Adrenal gland (tissue), 5 donors: ENCODE measurements around the gene PHF19.

ENCODE experiments used
- POLR2A ChIP-seq, 2 donors: fragments of 450-650 bp; IDR thresholded peaks; one replicate each; pipeline ENCODE4 v1.6.1; 2017; ENCODE audit warnings: antibody characterized with exemption in 2 of 2, mild to moderate bottlenecking in 2 of 2, moderate library complexity in 1 of 2
- TF ChIP-seq, protein P1 (sequence below), 6 experiments: fragments of 450-650 bp in 4 of 6; fragments of 200-600 bp in 2 of 6; sonication (generic) in 1 of 6; IDR thresholded peaks; 1 replicate in 5 of 6; 2 replicates in 1 of 6; pipeline versions ENCODE4 v1.5.1 to v1.8.0; 2016 to 2021; ENCODE audit warnings: antibody characterized with exemption in 6 of 6, mild to moderate bottlenecking in 2 of 6, moderate library complexity in 1 of 6
- donor health status: DM: no; HTN: no; CAD: no.

- TF ChIP-seq, protein P1, sequence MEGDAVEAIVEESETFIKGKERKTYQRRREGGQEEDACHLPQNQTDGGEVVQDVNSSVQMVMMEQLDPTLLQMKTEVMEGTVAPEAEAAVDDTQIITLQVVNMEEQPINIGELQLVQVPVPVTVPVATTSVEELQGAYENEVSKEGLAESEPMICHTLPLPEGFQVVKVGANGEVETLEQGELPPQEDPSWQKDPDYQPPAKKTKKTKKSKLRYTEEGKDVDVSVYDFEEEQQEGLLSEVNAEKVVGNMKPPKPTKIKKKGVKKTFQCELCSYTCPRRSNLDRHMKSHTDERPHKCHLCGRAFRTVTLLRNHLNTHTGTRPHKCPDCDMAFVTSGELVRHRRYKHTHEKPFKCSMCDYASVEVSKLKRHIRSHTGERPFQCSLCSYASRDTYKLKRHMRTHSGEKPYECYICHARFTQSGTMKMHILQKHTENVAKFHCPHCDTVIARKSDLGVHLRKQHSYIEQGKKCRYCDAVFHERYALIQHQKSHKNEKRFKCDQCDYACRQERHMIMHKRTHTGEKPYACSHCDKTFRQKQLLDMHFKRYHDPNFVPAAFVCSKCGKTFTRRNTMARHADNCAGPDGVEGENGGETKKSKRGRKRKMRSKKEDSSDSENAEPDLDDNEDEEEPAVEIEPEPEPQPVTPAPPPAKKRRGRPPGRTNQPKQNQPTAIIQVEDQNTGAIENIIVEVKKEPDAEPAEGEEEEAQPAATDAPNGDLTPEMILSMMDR (IDR thresholded peaks at IDR 0.05) = no peak
- TF ChIP-seq POLR2A (IDR thresholded peaks at IDR 0.05) = no peak
Observed at GRCh38 chr9:120921661-120922181, 44.7 kb upstream of the PHF19 start.
